ENCODE results near the gene RDH16.
A peak's percentile ranks its signal among the peaks of the same experiment; 100 is the strongest.
"Not testable (repeated sequence)": the region's sequence is repeated elsewhere in the genome, so short reads cannot be mapped to it uniquely, and the experiment has no call there.

RDH16 gene

GRCh38 chr12:56988207-56988739 lies 30.9 kb upstream of the RDH16 start:
- DNase-seq = no peak

GRCh38 chr12:56987551-56988053 lies 30.2 kb upstream of the RDH16 start:
- DNase-seq = peak; percentile 78

- no peak for DNase-seq
Observed at GRCh38 chr12:56987011-56987410, 29.6 kb upstream of the RDH16 start.

GRCh38 chr12:56985714-56986113 lies 28.3 kb upstream of the RDH16 start:
- not testable (repeated sequence) for DNase-seq

GRCh38 chr12:56983386-56983785 lies 26.0 kb upstream of the RDH16 start:
- DNase-seq = no peak

GRCh38 chr12:56982578-56983236 lies 25.3 kb upstream of the RDH16 start:
- DNase-seq = not testable (repeated sequence)

- no peak for DNase-seq
Observed at GRCh38 chr12:56980941-56981530, 23.6 kb upstream of the RDH16 start.

- no peak for DNase-seq
Observed at GRCh38 chr12:56980268-56980667, 22.9 kb upstream of the RDH16 start.

GRCh38 chr12:56979628-56980027 lies 22.2 kb upstream of the RDH16 start:
- DNase-seq = no peak

GRCh38 chr12:56978397-56979138 lies 21.2 kb upstream of the RDH16 start:
- DNase-seq = no peak

GRCh38 chr12:56977361-56977760 lies 20.0 kb upstream of the RDH16 start:
- not testable (repeated sequence) for DNase-seq

- DNase-seq = not testable (repeated sequence)
Observed at GRCh38 chr12:56974224-56974623, 16.8 kb upstream of the RDH16 start.

- DNase-seq = not testable (repeated sequence)
Observed at GRCh38 chr12:56968910-56969309, 11.5 kb upstream of the RDH16 start.

- not testable (repeated sequence) for DNase-seq
Observed at GRCh38 chr12:56965997-56966642, 8.7 kb upstream of the RDH16 start.

GRCh38 chr12:56965124-56965523 lies 7.7 kb upstream of the RDH16 start:
- not testable (repeated sequence) for DNase-seq

- DNase-seq = not testable (repeated sequence)
Observed at GRCh38 chr12:56963557-56963956, 6.1 kb upstream of the RDH16 start.

- not testable (repeated sequence) for DNase-seq
Observed at GRCh38 chr12:56962247-56962646, 4.8 kb upstream of the RDH16 start.

- DNase-seq = no peak
Observed at GRCh38 chr12:56958422-56958821, 1.0 kb upstream of the RDH16 start.

GRCh38 chr12:56955631-56956256 lies 1.7 kb downstream of the RDH16 start:
- DNase-seq = no peak

GRCh38 chr12:56954958-56955355 lies 2.5 kb downstream of the RDH16 start:
- DNase-seq = no peak

- no peak for DNase-seq
Observed at GRCh38 chr12:56954057-56954957, 3.1 kb downstream of the RDH16 start.

All from stimulated activated CD4-positive, alpha-beta T cell treated with anti-CD3 and anti-CD28 coated beads, Interleukin-4, amount 100 ng/mL, for 24 hours (primary cell).